Tibial nerve (tissue), 4 donors: ENCODE measurements around the gene SOWAHA. TPM values are rescaled to one million over a fixed set of nuclear protein-coding genes. Genes with fewer than 3 reads are reported as not detected.
A peak's percentile ranks its signal among the peaks of the same experiment; 100 is the strongest.

Experiments
- DNase-seq, 2 donors: peaks; one replicate each; pipeline ENCODE4 v3.0.0-alpha.2; 2019; ENCODE audit warnings: low spot score in 2 of 2
- H3K27ac ChIP-seq, 4 donors: fragments of 200-600 bp; sonication (generic) in 3 of 4; one replicate each; pipeline ENCODE4 v1.5.1; 2017 to 2019; ENCODE audit warnings: mild to moderate bottlenecking in 1 of 4
- H3K27me3 ChIP-seq, 2 donors: fragments of 200-600 bp; sonication (generic) in 1 of 2; one replicate each; pipeline versions ENCODE4 v1.5.1 to v1.6.0; 2017 to 2019
- H3K36me3 ChIP-seq, 3 donors: fragments of 200-600 bp; sonication (generic); one replicate each; pipeline ENCODE4 v1.5.1; 2018 to 2019
- H3K4me1 ChIP-seq, 4 donors: fragments of 200-600 bp; sonication (generic) in 3 of 4; one replicate each; pipeline ENCODE4 v1.5.1; 2017 to 2019
- H3K4me3 ChIP-seq, 4 donors: fragments of 200-600 bp; sonication (generic) in 3 of 4; one replicate each; pipeline ENCODE4 v1.5.1; 2017 to 2019; ENCODE audit warnings: mild to moderate bottlenecking in 1 of 4, moderate library complexity in 1 of 4
- H3K9me3 ChIP-seq, 4 donors: fragments of 200-600 bp; sonication (generic) in 3 of 4; one replicate each; pipeline ENCODE4 v1.5.1; 2017 to 2019
- CTCF ChIP-seq, 5 experiments: fragments of 200-600 bp in 3 of 5; fragments of 450-650 bp in 2 of 5; sonication (generic) in 3 of 5; IDR thresholded peaks; one replicate each; pipeline ENCODE4 v1.5.1; 2016 to 2019; ENCODE audit warnings: antibody characterized with exemption in 5 of 5, mild to moderate bottlenecking in 3 of 5, moderate library complexity in 2 of 5
- EP300 ChIP-seq, 2 donors: sonication (generic); formaldehyde crosslinking; IDR thresholded peaks; one replicate each; pipeline ENCODE4 v1.6.1; 2017; ENCODE audit warnings: antibody characterized with exemption in 2 of 2, mild to moderate bottlenecking in 1 of 2
- POLR2A ChIP-seq, 2 donors: fragments of 450-650 bp; IDR thresholded peaks; one replicate each; pipeline ENCODE4 v1.6.1; 2017; ENCODE audit warnings: antibody characterized with exemption in 2 of 2, mild to moderate bottlenecking in 2 of 2, moderate library complexity in 2 of 2
- WGBS, 2 donors: methylation state at CpG; one replicate each; pipeline ENCODE4 v1.1.5; 2018; 5-methylcytosine and 5-hydroxymethylcytosine counted together
- total RNA-seq, 4 donors: library from RNA; depleted of rRNA; stranded (reverse); fragments of >200 nt; gene quantifications; one replicate each; pipeline ENCODE4 v1.1.0, GENCODE V29; 2016

The SOWAHA gene
- total RNA-seq, 4 donors from 2014 or later: 0.44 to 2.9 (median 0.99) TPM

- peaks cover 0 to 72% (median 12%) of the 10 kb centered on the region in 4 donors for H3K4me1 ChIP-seq
- no peaks in the 10 kb centered on the region for H3K9me3 ChIP-seq
- H3K36me3 ChIP-seq: no peaks in the 10 kb centered on the region
- H3K27me3 ChIP-seq: no peaks in the 10 kb centered on the region
- no peak for DNase-seq
- H3K27ac ChIP-seq: peak overlapping the region in 2 of 4 donors; percentile 43 to 88
- 56% methylated on average over 3 to 5 of the region's 5 CpGs for WGBS, 2 donors
- no peak overlapping the region for H3K4me3 ChIP-seq
- TF ChIP-seq POLR2A (IDR thresholded peaks at IDR 0.05) (no peak), CTCF (IDR thresholded peaks at IDR 0.05) (no peak), EP300 (IDR thresholded peaks at IDR 0.05) (no peak)
These were observed 38.2 kb upstream of the SOWAHA start for GRCh38 chr5:132774896-132775295.

- whole genome bisulfite sequencing, 2 donors: 47 to 50% methylated on average over 7 of the region's 7 CpGs
- TF ChIP-seq EP300 (IDR thresholded peaks at IDR 0.05) (no peak), CTCF (IDR thresholded peaks at IDR 0.05) (no peak), POLR2A (IDR thresholded peaks at IDR 0.05) (no peak)
- Histone ChIP-seq H3K27me3 (no peaks in the 10 kb centered on the region), H3K4me1 (peaks cover 0 to 68% (median 12%) of the 10 kb centered on the region in 4 donors), H3K36me3 (no peaks in the 10 kb centered on the region), H3K27ac (peak overlapping the region in 3 of 4 donors; percentile 80 to 88 (median 86)), H3K9me3 (no peaks in the 10 kb centered on the region), H3K4me3 (peak overlapping the region in 2 of 4 donors; percentile 74 to 87)
- DNase-seq: no peak
These were observed 37.6 kb upstream of the SOWAHA start for GRCh38 chr5:132775476-132775961.

GRCh38 chr5:132776131-132776937 lies 36.8 kb upstream of the SOWAHA start:
- H3K27me3 ChIP-seq: no peaks in the 10 kb centered on the region
- no peak for DNase-seq
- H3K27ac ChIP-seq: peak overlapping the region; percentile 72 to 88 (median 83)
- WGBS, 2 donors: 0 to 2% methylated on average over 13 to 21 of the region's 39 CpGs
- peaks cover 0 to 60% (median 12%) of the 10 kb centered on the region in 4 donors for H3K4me1 ChIP-seq
- peak overlapping the region; percentile 74 to 89 (median 86) for H3K4me3 ChIP-seq
- H3K36me3 ChIP-seq: no peaks in the 10 kb centered on the region
- no peaks in the 10 kb centered on the region for H3K9me3 ChIP-seq
- TF ChIP-seq EP300 (IDR thresholded peaks at IDR 0.05) (no peak), CTCF (IDR thresholded peaks at IDR 0.05) (no peak), POLR2A (IDR thresholded peaks at IDR 0.05) (no peak)

- TF ChIP-seq POLR2A (IDR thresholded peaks at IDR 0.05) (no peak), EP300 (IDR thresholded peaks at IDR 0.05) (no peak), CTCF (IDR thresholded peaks at IDR 0.05) (no peak)
- Histone ChIP-seq H3K36me3 (no peaks in the 10 kb centered on the region), H3K9me3 (no peaks in the 10 kb centered on the region), H3K4me3 (peak overlapping the region; percentile 74 to 89 (median 86)), H3K27me3 (no peaks in the 10 kb centered on the region), H3K27ac (peak overlapping the region; percentile 72 to 88 (median 83)), H3K4me1 (peaks cover 0 to 54% (median 12%) of the 10 kb centered on the region in 4 donors)
- no CpG with 5 or more reads among the region's 40 CpGs for WGBS, 2 donors
- no peak for DNase-seq
These were observed 36.2 kb upstream of the SOWAHA start for GRCh38 chr5:132776938-132777208.
